Muscle layer of duodenum (tissue), 2 donors: ENCODE results near the gene PEAK3.

ENCODE experiments used
- H3K27ac ChIP-seq: one replicate; pipeline ENCODE4 v1.7.0; 2013; ENCODE audit warnings: mild to moderate bottlenecking, low read length
- H3K27me3 ChIP-seq: one replicate; pipeline ENCODE4 v1.7.0; 2013; ENCODE audit warnings: low read depth, mild to moderate bottlenecking, control low read depth, low read length
- H3K36me3 ChIP-seq, 2 donors: one replicate each; pipeline ENCODE4 v1.7.0; 2013; ENCODE audit warnings: low read length in 2 of 2, control low read depth in 1 of 2, mild to moderate bottlenecking in 1 of 2; ENCODE audit not compliant: insufficient read depth in 2 of 2, control insufficient read depth in 1 of 2
- H3K4me1 ChIP-seq, 2 donors: one replicate each; pipeline ENCODE4 v1.7.0; 2013; ENCODE audit warnings: low read length in 2 of 2, mild to moderate bottlenecking in 2 of 2, control low read depth in 1 of 2, moderate library complexity in 1 of 2; ENCODE audit not compliant: insufficient read depth in 2 of 2, control insufficient read depth in 1 of 2
- H3K4me3 ChIP-seq, 2 donors: one replicate each; pipeline ENCODE4 v1.7.0; 2013; ENCODE audit warnings: low read length in 2 of 2, low read depth in 1 of 2, mild to moderate bottlenecking in 1 of 2
- H3K9me3 ChIP-seq, 2 donors: one replicate each; pipeline ENCODE4 v1.7.0; 2013; ENCODE audit warnings: low read length in 2 of 2, control low read depth in 1 of 2, mild to moderate bottlenecking in 1 of 2; ENCODE audit not compliant: control insufficient read depth in 1 of 2
- donor health status: healthy.

Gene PEAK3

GRCh38 chr19:2237869-2238153 is 44.2 kb downstream of the PEAK3 start:
- H3K4me3 ChIP-seq: peak overlapping the region; percentile 73 to 89
- no peaks in the 10 kb centered on the region for H3K27me3 ChIP-seq
- no peak overlapping the region for H3K27ac ChIP-seq
- H3K9me3 ChIP-seq: no peaks in the 10 kb centered on the region
- H3K4me1 ChIP-seq: peaks cover 37 to 66% of the 10 kb centered on the region in 2 donors
- peaks cover 0 to 9% of the 10 kb centered on the region in 2 donors for H3K36me3 ChIP-seq

GRCh38 chr19:2237051-2237868 is 44.7 kb downstream of the PEAK3 start:
- Histone ChIP-seq H3K4me3 (peak overlapping the region; percentile 73 to 89), H3K9me3 (no peaks in the 10 kb centered on the region), H3K4me1 (peaks cover 37 to 60% of the 10 kb centered on the region in 2 donors), H3K27me3 (no peaks in the 10 kb centered on the region), H3K36me3 (peaks cover 0 to 15% of the 10 kb centered on the region in 2 donors), H3K27ac (peak overlapping the region; percentile 90)

DNA sequence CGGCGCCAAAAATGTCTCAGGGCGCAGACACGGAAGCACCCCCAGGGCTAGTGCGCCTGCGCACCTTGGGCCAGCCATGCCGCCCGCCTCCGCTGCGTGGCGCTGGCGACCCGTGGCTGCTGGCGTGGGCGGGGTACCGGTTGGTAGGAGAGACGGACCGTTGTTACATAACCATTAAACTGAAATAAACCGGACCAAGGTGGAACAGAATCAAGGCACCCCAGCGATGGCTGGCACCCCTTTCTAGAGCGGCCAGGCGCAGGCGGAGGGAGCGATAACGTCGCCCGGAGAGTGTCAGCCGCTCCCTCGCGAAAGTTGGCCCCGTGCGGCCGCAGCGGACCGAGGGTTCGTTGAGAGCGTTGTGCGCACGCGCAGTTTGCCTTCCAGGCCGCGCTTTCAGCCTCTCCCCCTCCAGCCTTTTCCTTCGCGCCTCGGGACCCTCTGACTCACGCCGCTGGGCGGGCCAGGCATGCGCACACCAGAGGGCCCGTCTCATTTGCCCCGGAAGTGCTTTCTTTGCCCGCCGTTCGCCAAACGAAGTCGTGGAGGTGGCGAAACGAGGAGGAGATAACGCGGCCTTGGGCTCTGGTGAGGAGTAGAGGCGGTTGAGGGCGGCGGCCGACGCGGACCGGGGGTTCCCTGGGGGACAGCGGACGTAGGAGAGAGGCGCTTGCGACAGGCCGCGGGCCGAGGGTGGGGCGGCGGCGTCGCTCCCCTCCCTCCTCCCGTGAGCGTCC is 45.5 kb downstream of the PEAK3 start, which contains the start of the genes PLEKHJ1 and SF3A2:
Gene PLEKHJ1, minus strand, starts transcription at position 16 of the 737 bp plus-strand sequence. CDS start 81 bp downstream, outside the sequence.
Gene SF3A2, plus strand, starts transcription at position 511 of the 737 bp plus-strand sequence. CDS start 6,595 bp downstream, outside the sequence.
- no peaks in the 10 kb centered on the region for H3K9me3 ChIP-seq
- no peaks in the 10 kb centered on the region for H3K27me3 ChIP-seq
- peak within 1 kb of the TSS; percentile 73 to 89 for H3K4me3 ChIP-seq
- H3K27ac ChIP-seq: peak within 1 kb of the TSS; percentile 90
- peaks cover 33 to 52% of the 10 kb centered on the region in 2 donors for H3K4me1 ChIP-seq
- peaks cover 0 to 19% of the 10 kb centered on the region in 2 donors for H3K36me3 ChIP-seq

GRCh38 chr19:2236064-2236313 is 46.0 kb downstream of the PEAK3 start:
- no peaks in the 10 kb centered on the region for H3K27me3 ChIP-seq
- peak overlapping the region; percentile 73 to 89 for H3K4me3 ChIP-seq
- H3K4me1 ChIP-seq: peaks cover 29 to 47% of the 10 kb centered on the region in 2 donors
- H3K9me3 ChIP-seq: no peaks in the 10 kb centered on the region
- peaks cover 0 to 24% of the 10 kb centered on the region in 2 donors for H3K36me3 ChIP-seq
- peak overlapping the region; percentile 90 for H3K27ac ChIP-seq

DNA sequence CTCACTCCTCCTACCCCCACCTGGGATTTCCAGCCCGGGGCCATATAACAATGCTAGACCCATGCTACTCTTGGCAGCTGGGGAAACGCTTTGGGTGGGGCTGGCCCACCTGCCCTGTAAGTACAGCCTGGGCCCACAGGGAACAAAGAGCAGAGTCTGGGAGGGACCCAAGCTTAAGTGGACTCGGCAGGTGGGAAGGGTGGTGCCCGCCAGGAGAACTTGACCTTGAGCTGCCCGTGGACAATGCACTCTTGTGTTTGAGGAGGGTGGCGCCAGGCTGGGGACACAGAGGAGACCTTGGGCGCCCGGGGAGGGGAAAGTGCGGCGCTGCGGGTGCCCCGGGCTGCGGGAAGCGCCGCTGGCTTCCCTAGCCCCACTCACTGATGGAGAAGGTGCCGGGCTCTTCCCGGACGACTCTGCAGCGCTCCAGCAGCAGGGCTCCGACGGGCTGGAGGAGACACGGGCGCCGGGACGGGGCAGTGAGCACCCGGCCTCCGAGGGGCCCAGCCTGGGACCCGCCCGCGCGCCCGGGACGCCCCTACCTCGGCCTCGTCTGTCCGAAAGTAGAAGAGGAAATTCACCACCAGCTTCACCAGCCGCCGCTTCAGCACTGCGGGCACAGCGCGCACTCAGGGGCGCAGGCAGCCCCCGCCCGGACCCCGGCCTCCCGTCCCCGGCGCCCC is 46.5 kb downstream of the PEAK3 start:
- Histone ChIP-seq H3K4me1 (peaks cover 24 to 43% of the 10 kb centered on the region in 2 donors), H3K27ac (peak overlapping the region; percentile 65), H3K27me3 (no peaks in the 10 kb centered on the region), H3K4me3 (peak overlapping the region; percentile 73 to 89), H3K9me3 (no peaks in the 10 kb centered on the region), H3K36me3 (peaks cover 0 to 28% of the 10 kb centered on the region in 2 donors)

- H3K27ac ChIP-seq: peak overlapping the region; percentile 65
- H3K9me3 ChIP-seq: no peaks in the 10 kb centered on the region
- H3K27me3 ChIP-seq: no peaks in the 10 kb centered on the region
- peak overlapping the region; percentile 73 to 89 for H3K4me3 ChIP-seq
- H3K4me1 ChIP-seq: peaks cover 20 to 37% of the 10 kb centered on the region in 2 donors
- H3K36me3 ChIP-seq: peaks cover 0 to 34% of the 10 kb centered on the region in 2 donors
These were observed 47.0 kb downstream of the PEAK3 start for GRCh38 chr19:2234996-2235380.

- Histone ChIP-seq H3K27me3 (no peaks in the 10 kb centered on the region), H3K36me3 (peaks cover 3 to 45% of the 10 kb centered on the region in 2 donors), H3K9me3 (no peaks in the 10 kb centered on the region), H3K4me1 (peaks cover 14 to 25% of the 10 kb centered on the region in 2 donors), H3K4me3 (no peak overlapping the region), H3K27ac (no peak overlapping the region)
These were observed 48.2 kb downstream of the PEAK3 start for GRCh38 chr19:2233601-2234280.

GRCh38 chr19:2232286-2233151 is 49.5 kb downstream of the PEAK3 start:
- no peak overlapping the region for H3K27ac ChIP-seq
- no peaks in the 10 kb centered on the region for H3K27me3 ChIP-seq
- no peak overlapping the region for H3K4me3 ChIP-seq
- peaks cover 3 to 58% of the 10 kb centered on the region in 2 donors for H3K36me3 ChIP-seq
- peaks cover 1 to 13% of the 10 kb centered on the region in 2 donors for H3K4me1 ChIP-seq
- H3K9me3 ChIP-seq: no peaks in the 10 kb centered on the region

DNA sequence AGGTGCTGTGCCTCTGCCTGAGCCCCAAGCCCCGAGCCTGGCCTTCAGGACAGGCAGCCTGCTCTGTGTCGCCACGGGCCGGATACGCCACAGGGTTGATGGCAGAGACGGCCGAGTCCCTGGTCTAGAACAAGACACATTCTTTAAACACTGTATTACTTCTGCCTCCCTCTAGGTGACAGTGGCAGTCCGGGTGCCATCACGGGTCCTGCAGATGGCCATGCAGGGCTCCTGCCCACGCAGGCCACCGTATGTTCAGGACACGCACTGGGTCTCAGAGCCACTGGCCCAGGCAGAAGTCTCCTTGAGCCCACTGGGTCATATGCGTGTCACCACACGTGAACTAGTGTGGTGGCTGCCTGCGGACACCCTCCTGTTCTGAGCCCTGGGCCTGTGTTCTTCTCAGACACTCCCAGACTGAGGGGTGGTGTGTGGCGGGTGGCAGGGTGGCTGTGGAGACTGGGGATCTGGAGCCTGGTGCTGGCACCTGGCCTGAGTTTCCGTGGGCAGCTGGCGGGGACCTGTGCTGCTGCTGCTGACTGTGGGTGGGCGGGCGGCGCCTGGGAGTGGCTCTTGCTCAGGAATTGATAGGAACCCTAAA is 50.3 kb downstream of the PEAK3 start:
- Histone ChIP-seq H3K27ac (no peak overlapping the region), H3K4me3 (no peak overlapping the region), H3K9me3 (no peaks in the 10 kb centered on the region), H3K4me1 (peaks cover 0 to 8% of the 10 kb centered on the region in 2 donors), H3K36me3 (peaks cover 3 to 64% of the 10 kb centered on the region in 2 donors), H3K27me3 (no peaks in the 10 kb centered on the region)
